Effector memory CD4-positive, alpha-beta T cell (primary cell): ENCODE results near the gene CCDC34.

ENCODE experiments used
- DNase-seq, 3 donors: peaks; one replicate each; pipeline ENCODE4 v3.0.0-alpha.2; 2020
- H3K27ac ChIP-seq: 2 replicates; pipeline ENCODE4 v1.7.0; 2013; ENCODE audit warnings: mild to moderate bottlenecking, low read length, moderate library complexity; ENCODE audit not compliant: insufficient read depth, poor library complexity, severe bottlenecking
- H3K27me3 ChIP-seq: replicated peaks from 2 replicates; pipeline ENCODE4 v1.7.0; 2013; ENCODE audit warnings: mild to moderate bottlenecking, low read length; ENCODE audit not compliant: insufficient read depth, control insufficient read depth, poor library complexity, severe bottlenecking
- H3K36me3 ChIP-seq: 2 replicates; pipeline ENCODE4 v1.7.0; 2013; ENCODE audit warnings: mild to moderate bottlenecking, low read length, moderate library complexity; ENCODE audit not compliant: control insufficient read depth, insufficient read depth
- H3K4me1 ChIP-seq: 2 replicates; pipeline ENCODE4 v1.7.0; 2013; ENCODE audit warnings: low read length, mild to moderate bottlenecking; ENCODE audit not compliant: control insufficient read depth, insufficient read depth, poor library complexity, severe bottlenecking
- H3K4me3 ChIP-seq: 2 replicates; pipeline ENCODE4 v1.7.0; 2013; ENCODE audit warnings: low read length, low read depth, mild to moderate bottlenecking; ENCODE audit not compliant: insufficient read depth, poor library complexity, severe bottlenecking
- H3K9me3 ChIP-seq: 2 replicates; pipeline ENCODE4 v1.7.0; 2013; ENCODE audit warnings: mild to moderate bottlenecking, low read length, moderate library complexity; ENCODE audit not compliant: control insufficient read depth

The CCDC34 gene

DNA sequence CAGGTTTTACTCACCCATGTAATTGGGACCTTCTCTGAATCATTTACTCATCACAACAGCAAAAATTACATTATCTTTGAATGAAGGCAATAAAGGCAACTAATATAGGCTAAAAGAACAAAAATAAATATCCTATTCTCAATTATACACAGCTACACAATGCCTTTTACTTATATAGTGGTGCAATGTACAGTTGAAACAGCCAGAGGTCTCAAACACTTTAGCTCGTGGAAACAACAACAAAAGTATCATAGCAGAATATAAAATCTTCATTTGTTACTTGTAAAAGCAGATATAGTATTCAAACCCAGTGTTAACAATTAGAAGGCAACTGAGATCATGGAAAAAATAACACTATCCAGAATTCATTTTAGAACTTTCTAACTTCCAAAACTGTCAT is 20.6 kb upstream of the CCDC34 start:
- no peaks in the 10 kb centered on the region for H3K36me3 ChIP-seq
- DNase-seq, result no peak
- H3K4me1 ChIP-seq, result no peaks in the 10 kb centered on the region
- no peaks in the 10 kb centered on the region for H3K9me3 ChIP-seq
- H3K4me3 ChIP-seq, result no peak overlapping the region
- no peaks in the 10 kb centered on the region for H3K27me3 ChIP-seq
- H3K27ac ChIP-seq, result no peak overlapping the region

DNA sequence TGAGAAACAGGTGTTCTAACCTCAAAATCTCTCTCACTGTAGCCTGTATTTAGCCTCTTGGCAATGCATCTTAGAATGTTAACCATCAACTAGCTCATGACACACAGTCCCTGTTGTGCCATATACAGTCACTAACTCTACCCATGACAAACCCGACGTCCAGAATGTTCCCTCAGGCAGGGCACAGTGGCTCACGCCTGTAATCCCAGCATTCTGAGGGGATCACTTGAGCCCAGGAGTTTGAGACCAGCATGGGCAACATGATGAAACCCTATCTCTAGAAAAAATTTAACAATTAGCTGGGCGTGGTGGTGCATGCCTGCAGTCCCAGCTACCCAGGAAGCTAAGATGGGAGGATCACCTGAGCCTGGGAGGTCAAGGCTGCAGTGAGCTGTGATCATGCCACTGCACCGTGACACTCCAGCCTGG is 18.2 kb upstream of the CCDC34 start:
- H3K27me3 ChIP-seq, result no peaks in the 10 kb centered on the region
- H3K36me3 ChIP-seq, result no peaks in the 10 kb centered on the region
- no peaks in the 10 kb centered on the region for H3K4me1 ChIP-seq
- no peak overlapping the region for H3K4me3 ChIP-seq
- DNase-seq, result no peak
- no peaks in the 10 kb centered on the region for H3K9me3 ChIP-seq
- no peak overlapping the region for H3K27ac ChIP-seq

DNA sequence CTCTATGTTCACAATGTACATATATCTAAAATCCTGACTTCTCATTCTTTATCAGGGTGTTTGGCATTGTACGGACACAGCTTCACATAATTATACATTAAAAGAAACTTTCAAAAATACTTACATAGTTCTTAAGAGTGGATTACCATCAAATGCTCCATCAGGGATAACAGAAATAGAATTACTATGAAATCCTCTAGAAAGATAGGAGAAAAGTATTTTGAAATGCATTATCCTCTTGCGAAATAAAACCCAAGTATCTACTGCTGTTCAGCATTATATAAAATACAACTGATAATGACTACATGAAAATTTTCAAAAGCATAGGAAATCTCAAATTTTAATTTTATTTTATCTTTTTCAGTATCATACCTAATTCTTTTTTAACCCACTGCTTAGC is 17.8 kb upstream of the CCDC34 start:
- H3K4me1 ChIP-seq, result no peaks in the 10 kb centered on the region
- H3K36me3 ChIP-seq, result no peaks in the 10 kb centered on the region
- no peak for DNase-seq
- H3K27me3 ChIP-seq, result no peaks in the 10 kb centered on the region
- H3K27ac ChIP-seq, result no peak overlapping the region
- H3K4me3 ChIP-seq, result no peak overlapping the region
- H3K9me3 ChIP-seq, result no peaks in the 10 kb centered on the region

DNA sequence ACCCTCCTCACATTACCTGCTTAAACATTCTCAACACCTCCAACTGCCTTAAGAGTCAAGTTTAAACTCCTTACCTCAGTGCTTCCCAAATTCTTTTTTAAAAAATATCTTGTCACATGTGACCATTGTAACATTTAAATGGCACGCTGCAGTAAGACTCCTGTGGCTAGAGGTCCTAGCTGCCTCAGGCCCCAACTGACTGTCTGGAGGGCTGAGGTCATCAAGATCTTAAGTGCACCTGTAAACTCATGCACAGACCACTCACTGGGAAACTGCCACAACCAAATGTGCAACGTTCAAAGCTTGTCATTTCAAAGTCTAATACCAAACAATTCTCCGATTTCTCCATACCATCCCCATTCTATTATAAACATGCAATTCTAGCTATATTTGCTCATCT is 16.4 kb upstream of the CCDC34 start:
- no peaks in the 10 kb centered on the region for H3K9me3 ChIP-seq
- H3K27ac ChIP-seq, result no peak overlapping the region
- H3K27me3 ChIP-seq, result no peaks in the 10 kb centered on the region
- no peaks in the 10 kb centered on the region for H3K36me3 ChIP-seq
- no peak overlapping the region for H3K4me3 ChIP-seq
- H3K4me1 ChIP-seq, result no peaks in the 10 kb centered on the region
- no peak for DNase-seq

DNA sequence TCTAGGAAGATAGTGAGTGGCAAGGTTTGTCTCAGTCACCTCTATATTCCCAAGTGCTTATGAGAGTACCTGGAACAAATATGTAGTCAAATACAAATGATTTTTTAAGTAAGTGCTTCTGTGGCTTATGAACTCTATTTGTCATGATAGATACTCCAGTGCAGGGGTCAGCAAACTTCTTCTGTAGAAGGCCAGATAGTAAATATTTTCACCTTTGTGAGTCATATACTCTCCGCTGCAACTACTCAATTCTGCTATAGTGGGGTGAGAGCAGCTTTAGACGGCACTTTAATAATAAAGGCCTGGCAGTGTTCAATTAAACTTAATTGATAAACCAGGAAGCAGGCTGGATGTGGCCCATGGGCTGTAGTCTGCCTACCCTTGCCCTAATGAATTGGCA is 12.4 kb upstream of the CCDC34 start:
- Histone ChIP-seq H3K9me3 (no peaks in the 10 kb centered on the region), H3K27ac (no peak overlapping the region), H3K4me1 (no peaks in the 10 kb centered on the region), H3K4me3 (no peak overlapping the region), H3K27me3 (no peaks in the 10 kb centered on the region), H3K36me3 (no peaks in the 10 kb centered on the region)
- DNase-seq, result no peak

DNA sequence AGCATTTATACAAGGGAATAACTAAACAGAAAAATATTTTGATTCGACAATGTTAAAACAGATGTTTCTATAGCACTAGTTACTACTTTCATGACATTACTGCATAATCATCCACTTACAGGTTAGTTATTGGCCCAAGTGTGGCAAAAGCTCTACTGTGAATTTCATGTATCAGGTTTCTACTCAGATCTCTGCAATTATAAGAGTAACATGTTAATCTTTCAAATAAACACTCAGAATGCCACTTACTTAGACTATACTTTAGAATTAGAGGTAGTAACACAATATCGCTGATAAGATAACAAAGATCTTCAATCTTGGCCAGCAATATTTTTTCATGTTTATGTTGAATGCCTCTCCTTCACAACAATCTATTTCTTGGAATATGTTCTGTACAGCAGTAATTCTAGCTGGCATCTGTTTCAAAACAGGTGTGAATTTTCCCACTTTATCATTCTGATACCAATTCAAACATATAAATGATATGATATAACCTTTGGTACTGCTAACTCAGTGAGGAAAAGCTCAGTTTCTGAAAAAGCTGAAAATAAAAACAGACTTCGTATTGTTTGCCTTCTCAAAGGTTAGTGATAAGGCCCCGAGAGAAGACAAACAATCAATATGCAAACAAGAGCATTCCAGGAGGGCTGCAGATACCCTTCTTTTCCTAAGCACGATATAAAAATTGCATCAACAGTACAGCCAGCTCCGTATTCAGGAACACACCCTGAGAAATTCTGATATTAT is 11.0 kb upstream of the CCDC34 start:
- H3K36me3 ChIP-seq, result no peaks in the 10 kb centered on the region
- no peaks in the 10 kb centered on the region for H3K9me3 ChIP-seq

DNA sequence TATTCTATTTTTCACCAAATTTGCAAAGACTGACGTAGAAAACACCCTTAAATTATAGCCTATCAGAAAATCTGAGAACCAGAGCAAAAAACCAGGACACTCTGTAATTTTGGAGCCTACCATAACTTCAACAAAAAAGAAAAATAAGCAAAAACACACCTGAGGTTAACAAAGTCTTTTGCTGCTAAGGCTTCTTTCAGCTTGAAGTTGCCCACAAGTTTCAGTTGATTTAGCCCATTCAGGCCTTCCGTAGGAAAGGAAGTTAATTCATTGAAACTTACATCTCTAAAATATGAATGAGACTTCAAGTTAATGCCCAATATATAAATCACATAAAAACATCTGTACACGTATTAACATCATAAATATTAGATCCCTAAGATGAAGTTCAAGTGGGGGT is 10.4 kb upstream of the CCDC34 start:
- Histone ChIP-seq H3K27ac (no peak overlapping the region), H3K9me3 (no peaks in the 10 kb centered on the region), H3K27me3 (no peaks in the 10 kb centered on the region), H3K36me3 (no peaks in the 10 kb centered on the region), H3K4me3 (no peak overlapping the region), H3K4me1 (no peaks in the 10 kb centered on the region)
- DNase-seq, result no peak

More for the DNA sequence above, 11.0 kb upstream of the CCDC34 start:
- no peak overlapping the region for H3K4me3 ChIP-seq
- no peak overlapping the region for H3K27ac ChIP-seq
- no peaks in the 10 kb centered on the region for H3K27me3 ChIP-seq
- DNase-seq, result no peak
- H3K4me1 ChIP-seq, result no peaks in the 10 kb centered on the region

DNA sequence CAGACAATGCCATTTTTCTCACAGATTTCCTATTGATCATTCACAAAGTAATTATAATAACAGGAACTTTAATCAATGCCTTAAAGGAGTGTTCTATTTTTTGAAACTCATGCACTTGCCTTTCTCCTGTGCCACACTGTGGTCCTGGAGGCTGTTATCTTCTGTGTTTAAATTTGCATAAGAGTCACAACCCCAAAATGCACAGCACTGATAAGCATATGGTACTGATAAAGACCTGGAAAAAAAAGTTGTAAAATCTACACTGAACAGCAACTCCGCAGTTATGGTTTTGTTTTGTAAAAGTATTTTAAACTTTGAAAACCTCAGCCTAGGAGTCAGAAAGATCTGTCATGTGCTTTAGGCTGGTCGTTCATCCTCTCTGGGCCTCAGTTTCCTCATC is 9.1 kb upstream of the CCDC34 start:
- Histone ChIP-seq H3K9me3 (no peaks in the 10 kb centered on the region), H3K36me3 (no peaks in the 10 kb centered on the region), H3K27me3 (no peaks in the 10 kb centered on the region), H3K27ac (no peak overlapping the region), H3K4me1 (no peaks in the 10 kb centered on the region), H3K4me3 (no peak overlapping the region)
- no peak for DNase-seq

DNA sequence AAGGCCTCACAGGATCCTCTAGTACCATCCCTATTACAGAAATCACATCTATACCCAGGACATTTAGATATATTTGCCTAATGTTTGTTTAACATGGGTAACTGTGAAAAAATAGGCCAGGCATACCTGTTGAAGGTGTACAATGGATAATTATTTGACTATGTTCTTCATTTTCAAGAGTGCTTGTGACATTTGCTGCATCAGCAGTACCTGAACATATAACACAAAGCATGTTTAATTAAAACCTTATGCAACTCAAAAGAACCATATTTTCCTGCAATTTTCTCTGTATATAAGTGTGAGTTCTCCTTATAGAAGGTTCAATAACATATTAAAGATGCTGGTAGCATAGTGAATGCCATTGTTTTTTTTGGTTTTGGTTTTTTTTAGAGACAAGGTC is 8.5 kb upstream of the CCDC34 start:
- no peak overlapping the region for H3K4me3 ChIP-seq

DNA sequence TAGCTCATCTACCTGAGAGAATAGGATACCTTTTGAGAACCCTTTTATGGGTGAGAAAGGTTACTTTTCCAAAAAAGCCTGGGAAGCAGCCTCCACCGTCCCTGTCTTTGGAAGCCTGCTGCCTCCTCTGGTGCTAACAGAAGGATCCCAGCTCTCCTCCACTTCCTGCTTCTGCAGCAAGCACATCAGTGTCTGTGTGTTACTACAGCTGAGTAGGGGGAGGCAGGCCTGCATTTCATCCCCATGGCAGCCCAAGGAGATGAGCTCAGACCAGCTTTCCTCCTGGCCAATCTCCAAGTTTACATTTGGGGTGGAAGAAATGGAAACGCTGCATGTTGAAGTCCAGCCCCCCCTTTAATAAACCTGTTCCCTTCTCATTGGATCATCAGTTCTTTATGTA is 7.4 kb upstream of the CCDC34 start:
- Histone ChIP-seq H3K27ac (no peak overlapping the region), H3K27me3 (no peaks in the 10 kb centered on the region), H3K4me3 (no peak overlapping the region), H3K4me1 (no peaks in the 10 kb centered on the region), H3K9me3 (no peaks in the 10 kb centered on the region), H3K36me3 (no peaks in the 10 kb centered on the region)
- DNase-seq, result no peak

More for the DNA sequence above, 8.5 kb upstream of the CCDC34 start:
- H3K36me3 ChIP-seq, result no peaks in the 10 kb centered on the region
- H3K27me3 ChIP-seq, result no peaks in the 10 kb centered on the region
- no peaks in the 10 kb centered on the region for H3K4me1 ChIP-seq
- no peaks in the 10 kb centered on the region for H3K9me3 ChIP-seq
- no peak for DNase-seq
- no peak overlapping the region for H3K27ac ChIP-seq
